GM12878 (cell line): ENCODE results near the gene CPT1C. TPM values are rescaled to one million over a fixed set of nuclear protein-coding genes. Genes with fewer than 3 reads are reported as not detected.

Experiments used
- ATAC-seq: fragments of 200-7000 bp; cut with Tn5 transposase; 3 replicates; pipeline ENCODE4 v1.9.1; 2020; ENCODE audit warnings: mild to moderate bottlenecking, moderate library complexity
- BruUV-seq: library from RNA; stranded (reverse); fragments of 400-500 nt; replicated peaks from 2 replicates; lab custom pipeline; 2021; lab: Mats Ljungman, UMichigan
- CTCF ChIA-PET: fragments of 300-600 bp; sonication (Branson Sonifier 250); formaldehyde crosslinking; extraction: SDS; loops from one replicate; lab custom pipeline; 2021; ENCODE audit warnings: inconsistent platforms; lab: Yijun Ruan, JAX
- POLR2A ChIA-PET: fragments of 350-600 bp; formaldehyde crosslinking; extraction: SDS; loops from one replicate; lab custom pipeline; 2021; ENCODE audit warnings: inconsistent platforms; lab: Charles Lee
- RAD21 ChIA-PET: fragments of 300-600 bp; sonication (Branson Sonifier 250); formaldehyde crosslinking; loops from one replicate; lab custom pipeline; 2023; ENCODE audit warnings: antibody characterized with exemption; ENCODE audit not compliant: unreplicated experiment; lab: Charles Lee
- SMC1A ChIA-PET: fragments of 300-600 bp; sonication (Branson Sonifier 250); formaldehyde crosslinking; loops from one replicate; lab custom pipeline; 2023; ENCODE audit not compliant: unreplicated experiment, uncharacterized antibody; lab: Charles Lee
- DNase-seq: peaks from one replicate; pipeline ENCODE4 v3.0.0-alpha.2; 2011; ENCODE audit warnings: low read depth, low spot score
- FAIRE-seq: peaks from 3 replicates; lab custom pipeline; 2011; peaks lifted over from hg19 to GRCh38; lab: Jason Lieb, UNC
- H2AFZ ChIP-seq: 2 replicates; pipeline ENCODE4 v1.6.0; 2011; ENCODE audit warnings: low read depth, low read length, control low read depth; ENCODE audit not compliant: control insufficient read depth
- H3K27ac ChIP-seq: 2 replicates; pipeline ENCODE4 v1.5.1; 2011; ENCODE audit warnings: control low read depth; ENCODE audit not compliant: control insufficient read depth, insufficient read depth
- H3K27me3 ChIP-seq, 2 experiments: replicated peaks in 1 of 2; 2 replicates each; pipeline versions ENCODE4 v1.6.0 to v1.6.1; 2011; ENCODE audit warnings: low read length in 1 of 2; ENCODE audit not compliant: control insufficient read depth in 2 of 2, insufficient read depth in 2 of 2
- H3K36me3 ChIP-seq, 2 experiments: 2 replicates each; pipeline ENCODE4 v1.5.1; 2011; ENCODE audit warnings: low read length in 1 of 2; ENCODE audit not compliant: control insufficient read depth in 2 of 2, insufficient read depth in 2 of 2
- H3K4me1 ChIP-seq: 2 replicates; pipeline ENCODE4 v1.6.1; 2011; ENCODE audit warnings: mild to moderate bottlenecking, low read length, moderate library complexity, mixed read lengths; ENCODE audit not compliant: control insufficient read depth, insufficient read depth
- H3K4me2 ChIP-seq: 2 replicates; pipeline ENCODE4 v1.6.0; 2011; ENCODE audit warnings: control low read depth; ENCODE audit not compliant: control insufficient read depth, insufficient read depth
- H3K4me3 ChIP-seq: fragments of 200-600 bp; sonication (generic); 2 replicates; pipeline ENCODE4 v1.5.1; 2016
- H3K79me2 ChIP-seq: 2 replicates; pipeline ENCODE4 v1.6.0; 2011; ENCODE audit warnings: low read length; ENCODE audit not compliant: control insufficient read depth, insufficient read depth
- H3K9ac ChIP-seq: 2 replicates; pipeline ENCODE4 v1.8.0; 2011; ENCODE audit warnings: low read length, control low read depth, mixed read lengths; ENCODE audit not compliant: control insufficient read depth, insufficient read depth
- H3K9me3 ChIP-seq: replicated peaks from 3 replicates; pipeline ENCODE4 v1.5.1; 2011; ENCODE audit warnings: mild to moderate bottlenecking, low read length; ENCODE audit not compliant: control insufficient read depth, insufficient read depth
- H4K20me1 ChIP-seq: 2 replicates; pipeline ENCODE4 v1.6.0; 2011; ENCODE audit not compliant: control insufficient read depth, insufficient read depth
- EED ChIP-seq: sonication (generic); IDR thresholded peaks from 2 replicates; pipeline ENCODE4 v1.6.1; 2016; ENCODE audit warnings: antibody characterized with exemption, low read depth
- ESRRA ChIP-seq: IDR thresholded peaks from 2 replicates; pipeline ENCODE4 v1.6.1; 2012; ENCODE audit warnings: mild to moderate bottlenecking, low read length, improper control_type of control experiment
- YY1 ChIP-seq: IDR thresholded peaks from 2 replicates; pipeline ENCODE4 v1.6.1; 2011; ENCODE audit warnings: low read depth, mild to moderate bottlenecking, low read length
- ZNF207 ChIP-seq: fragments of 450-650 bp; IDR thresholded peaks from 2 replicates; pipeline ENCODE4 v1.6.1; 2014; ENCODE audit warnings: antibody characterized with exemption, mild to moderate bottlenecking, borderline replicate concordance
- WGBS: methylation state at CpG from one replicate; pipeline ENCODE4 v1.1.6; 2016; ENCODE audit warnings: low lambda C conversion rate; ENCODE audit not compliant: insufficient replicate concordance, insufficient coverage; ENCODE audit errors: missing lambda C conversion rate; 5-methylcytosine and 5-hydroxymethylcytosine counted together
- in situ Hi-C: fragments of 300-500 bp; cut with MboI; formaldehyde crosslinking; loops from 9 replicates; pipeline ENCODE4 v1.14.3; 2018; ENCODE audit warnings: mixed read lengths
- intact Hi-C: fragments of 100-400 bp; cut with micrococcal nuclease; formaldehyde crosslinking; loops from one replicate; pipeline ENCODE4 v1.14.2; 2022; ENCODE audit not compliant: unreplicated experiment
- polyA plus RNA-seq, 11 experiments: library from polyadenylated mRNA; depleted of rRNA in 4 of 11; unstranded in 6 of 11; stranded (reverse) in 5 of 11; fragments of >200 nt; fragmentation: Nextera tagmentation in 4 of 11; fragmentation: Illumina TruSeq in 1 of 11; extraction: Ambion mirVana in 4 of 11; extraction: Trizol in 1 of 11; gene quantifications; 1 replicate in 1 of 11; 2 replicates in 10 of 11; pipeline versions ENCODE4 v1.2.1 to v1.2.3, GENCODE V29; 2011 to 2016; ENCODE audit warnings: inconsistent platforms in 2 of 11, missing spikeins in 2 of 11, low read depth in 1 of 11
- total RNA-seq, 4 experiments: library from RNA; depleted of rRNA in 3 of 4; stranded (reverse); fragments of >200 nt in 3 of 4; fragmentation: Illumina TruSeq in 1 of 4; extraction: Trizol in 1 of 4; gene quantifications; 2 replicates each; pipeline versions ENCODE4 v1.2.1 to v1.2.3, GENCODE V29; 2013 to 2021
- TF ChIP-seq, protein P1 (sequence below): fragments of 450-650 bp; IDR thresholded peaks from 2 replicates; pipeline ENCODE4 v1.6.1; 2017; ENCODE audit warnings: mild to moderate bottlenecking, moderate library complexity

CPT1C gene
- total and polyA plus RNA-seq, 10 of the 15 experiments (the other 5 are each of a cell fraction or from before 2014, with no cell fraction given) = 0.04 to 0.56 (median 0.21) TPM; not detected in 3

DNA sequence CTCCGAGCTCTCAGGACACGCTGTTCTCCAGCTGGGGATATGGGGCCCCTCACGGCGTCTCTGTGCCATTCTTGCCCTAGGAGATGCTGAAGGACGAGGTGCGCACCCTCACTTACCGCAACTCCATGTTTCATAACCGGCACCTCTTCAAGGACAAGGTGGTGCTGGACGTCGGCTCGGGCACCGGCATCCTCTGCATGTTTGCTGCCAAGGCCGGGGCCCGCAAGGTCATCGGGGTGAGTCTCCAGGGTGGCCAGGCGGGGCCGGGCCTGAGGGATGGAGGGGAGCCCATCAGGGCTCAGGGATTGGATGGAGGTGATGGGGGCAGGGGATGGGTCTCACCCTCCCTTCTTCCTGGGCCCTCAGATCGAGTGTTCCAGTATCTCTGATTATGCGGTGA, 9.1 kb upstream of the CPT1C start:
- ATAC-seq (no peak), DNase-seq (no peak), FAIRE-seq (no peak)
- RAD21 ChIA-PET = interaction anchor here (1.3 kb wide), 1 partner anchor 33 kb away, joined by 3 read pairs; no protein-coding TSS in a partner anchor
- H3K27me3 ChIP-seq = no peaks in the 10 kb centered on the region
- in situ Hi-C loops = no loop called here
- 92% methylated on average over 19 of the region's 19 CpGs for WGBS
- H3K4me1 ChIP-seq = peaks cover 12% of the 10 kb centered on the region
- H3K4me3 ChIP-seq = no peak overlapping the region
- H4K20me1 ChIP-seq = peaks cover 16% of the 10 kb centered on the region
- H3K79me2 ChIP-seq = peaks cover 48% of the 10 kb centered on the region
- H3K4me2 ChIP-seq = no peak overlapping the region
- H3K36me3 ChIP-seq = peaks cover 24 to 33% of the 10 kb centered on the region in 2 experiments
- intact Hi-C loops = no loop called here
- no peak overlapping the region for H2AFZ ChIP-seq
- POLR2A ChIA-PET = no interaction called here
- SMC1A ChIA-PET = interaction anchor here (1.6 kb wide), 1 partner anchor 9 kb away, joined by 6 read pairs; no protein-coding TSS in a partner anchor
- H3K9me3 ChIP-seq = no peaks in the 10 kb centered on the region
- no peak overlapping the region for H3K9ac ChIP-seq
- BruUV-seq = no TSS peak
- TF ChIP-seq EED (no peak), ZNF207 (no peak), YY1 (no peak), ESRRA (no peak)
- TF ChIP-seq, protein P1, sequence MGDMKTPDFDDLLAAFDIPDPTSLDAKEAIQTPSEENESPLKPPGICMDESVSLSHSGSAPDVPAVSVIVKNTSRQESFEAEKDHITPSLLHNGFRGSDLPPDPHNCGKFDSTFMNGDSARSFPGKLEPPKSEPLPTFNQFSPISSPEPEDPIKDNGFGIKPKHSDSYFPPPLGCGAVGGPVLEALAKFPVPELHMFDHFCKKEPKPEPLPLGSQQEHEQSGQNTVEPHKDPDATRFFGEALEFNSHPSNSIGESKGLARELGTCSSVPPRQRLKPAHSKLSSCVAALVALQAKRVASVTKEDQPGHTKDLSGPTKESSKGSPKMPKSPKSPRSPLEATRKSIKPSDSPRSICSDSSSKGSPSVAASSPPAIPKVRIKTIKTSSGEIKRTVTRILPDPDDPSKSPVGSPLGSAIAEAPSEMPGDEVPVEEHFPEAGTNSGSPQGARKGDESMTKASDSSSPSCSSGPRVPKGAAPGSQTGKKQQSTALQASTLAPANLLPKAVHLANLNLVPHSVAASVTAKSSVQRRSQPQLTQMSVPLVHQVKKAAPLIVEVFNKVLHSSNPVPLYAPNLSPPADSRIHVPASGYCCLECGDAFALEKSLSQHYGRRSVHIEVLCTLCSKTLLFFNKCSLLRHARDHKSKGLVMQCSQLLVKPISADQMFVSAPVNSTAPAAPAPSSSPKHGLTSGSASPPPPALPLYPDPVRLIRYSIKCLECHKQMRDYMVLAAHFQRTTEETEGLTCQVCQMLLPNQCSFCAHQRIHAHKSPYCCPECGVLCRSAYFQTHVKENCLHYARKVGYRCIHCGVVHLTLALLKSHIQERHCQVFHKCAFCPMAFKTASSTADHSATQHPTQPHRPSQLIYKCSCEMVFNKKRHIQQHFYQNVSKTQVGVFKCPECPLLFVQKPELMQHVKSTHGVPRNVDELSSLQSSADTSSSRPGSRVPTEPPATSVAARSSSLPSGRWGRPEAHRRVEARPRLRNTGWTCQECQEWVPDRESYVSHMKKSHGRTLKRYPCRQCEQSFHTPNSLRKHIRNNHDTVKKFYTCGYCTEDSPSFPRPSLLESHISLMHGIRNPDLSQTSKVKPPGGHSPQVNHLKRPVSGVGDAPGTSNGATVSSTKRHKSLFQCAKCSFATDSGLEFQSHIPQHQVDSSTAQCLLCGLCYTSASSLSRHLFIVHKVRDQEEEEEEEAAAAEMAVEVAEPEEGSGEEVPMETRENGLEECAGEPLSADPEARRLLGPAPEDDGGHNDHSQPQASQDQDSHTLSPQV = no peak
- TF ChIP-seq, all 136 proteins: peak for 0
- H3K27ac ChIP-seq = no peak overlapping the region
- CTCF ChIA-PET = interaction anchor here (1.0 to 3.8 kb wide), 6 partner anchors 9 to 171 kb away, joined by 3 to 22 read pairs (median 7); partner anchors contain the start of gene RRAS
